ENCODE data around the gene CPNE4. TPM values are rescaled to one million over a fixed set of nuclear protein-coding genes. Genes with fewer than 3 reads are reported as not detected.
"Not testable (repeated sequence)": the region's sequence is repeated elsewhere in the genome, so short reads cannot be mapped to it uniquely, and the experiment has no call there.

CPNE4 gene
- polyA plus RNA-seq, 4 donors: 0.27 to 0.49 (median 0.45) TPM

GRCh38 chr3:131963442-131963841 is 71.4 kb downstream of the CPNE4 start:
- DNase-seq (ENCODE audit: low read depth in 4 of 4, low spot score in 3 of 4): not testable (repeated sequence)

- DNase-seq (ENCODE audit: low read depth in 4 of 4, low spot score in 3 of 4): no peak
Measured at GRCh38 chr3:131962982-131963381, 71.8 kb downstream of the CPNE4 start.

GRCh38 chr3:131960324-131960723 is 74.5 kb downstream of the CPNE4 start:
- DNase-seq (ENCODE audit: low read depth in 4 of 4, low spot score in 3 of 4): no peak

GRCh38 chr3:131957980-131958379 is 76.8 kb downstream of the CPNE4 start:
- no peak for DNase-seq (ENCODE audit: low read depth in 4 of 4, low spot score in 3 of 4)

GRCh38 chr3:131957511-131957910 is 77.3 kb downstream of the CPNE4 start:
- no peak for DNase-seq (ENCODE audit: low read depth in 4 of 4, low spot score in 3 of 4)

GRCh38 chr3:131948806-131949205 is 86.0 kb downstream of the CPNE4 start:
- no peak for DNase-seq (ENCODE audit: low read depth in 4 of 4, low spot score in 3 of 4)

- no peak for DNase-seq (ENCODE audit: low read depth in 4 of 4, low spot score in 3 of 4)
Measured at GRCh38 chr3:131944676-131945075, 90.1 kb downstream of the CPNE4 start.

GRCh38 chr3:131933665-131934064 is 101.1 kb downstream of the CPNE4 start:
- DNase-seq (ENCODE audit: low read depth in 4 of 4, low spot score in 3 of 4): no peak

GRCh38 chr3:131928593-131928992 is 106.2 kb downstream of the CPNE4 start:
- DNase-seq (ENCODE audit: low read depth in 4 of 4, low spot score in 3 of 4): no peak

GRCh38 chr3:131925571-131925970 is 109.2 kb downstream of the CPNE4 start:
- DNase-seq (ENCODE audit: low read depth in 4 of 4, low spot score in 3 of 4): no peak

GRCh38 chr3:131922356-131922755 is 112.5 kb downstream of the CPNE4 start:
- DNase-seq (ENCODE audit: low read depth in 4 of 4, low spot score in 3 of 4): no peak

- DNase-seq (ENCODE audit: low read depth in 4 of 4, low spot score in 3 of 4): no peak
Measured at GRCh38 chr3:131917006-131917405, 117.8 kb downstream of the CPNE4 start.

GRCh38 chr3:131914090-131914691 is 120.6 kb downstream of the CPNE4 start:
- DNase-seq (ENCODE audit: low read depth in 4 of 4, low spot score in 3 of 4): no peak

- DNase-seq (ENCODE audit: low read depth in 4 of 4, low spot score in 3 of 4): no peak
Measured at GRCh38 chr3:131912255-131912654, 122.6 kb downstream of the CPNE4 start.

GRCh38 chr3:131907796-131908195 is 127.0 kb downstream of the CPNE4 start:
- no peak for DNase-seq (ENCODE audit: low read depth in 4 of 4, low spot score in 3 of 4)

- DNase-seq (ENCODE audit: low read depth in 4 of 4, low spot score in 3 of 4): no peak
Measured at GRCh38 chr3:131903988-131904415, 130.8 kb downstream of the CPNE4 start.

GRCh38 chr3:131901686-131902085 is 133.1 kb downstream of the CPNE4 start:
- DNase-seq (ENCODE audit: low read depth in 4 of 4, low spot score in 3 of 4): no peak

GRCh38 chr3:131900891-131901290 is 133.9 kb downstream of the CPNE4 start:
- no peak for DNase-seq (ENCODE audit: low read depth in 4 of 4, low spot score in 3 of 4)

GRCh38 chr3:131899021-131899420 is 135.8 kb downstream of the CPNE4 start:
- DNase-seq (ENCODE audit: low read depth in 4 of 4, low spot score in 3 of 4): no peak

- no peak for DNase-seq (ENCODE audit: low read depth in 4 of 4, low spot score in 3 of 4)
Measured at GRCh38 chr3:131898346-131898745, 136.5 kb downstream of the CPNE4 start.

GRCh38 chr3:131896285-131896684 is 138.5 kb downstream of the CPNE4 start:
- no peak for DNase-seq (ENCODE audit: low read depth in 4 of 4, low spot score in 3 of 4)

GRCh38 chr3:131895766-131896165 is 139.0 kb downstream of the CPNE4 start:
- no peak for DNase-seq (ENCODE audit: low read depth in 4 of 4, low spot score in 3 of 4)

- DNase-seq (ENCODE audit: low read depth in 4 of 4, low spot score in 3 of 4): no peak
Measured at GRCh38 chr3:131892331-131892730, 142.5 kb downstream of the CPNE4 start.

All from right renal pelvis (tissue), 4 donors.